Measurements from ENCODE around the gene TMEM41B. TPM values are rescaled to one million over a fixed set of nuclear protein-coding genes. Genes with fewer than 3 reads are reported as not detected.

Gene TMEM41B
- total RNA-seq, 4 donors from 2014 or later = 9.4 to 24.9 (median 15.5) TPM

DNA sequence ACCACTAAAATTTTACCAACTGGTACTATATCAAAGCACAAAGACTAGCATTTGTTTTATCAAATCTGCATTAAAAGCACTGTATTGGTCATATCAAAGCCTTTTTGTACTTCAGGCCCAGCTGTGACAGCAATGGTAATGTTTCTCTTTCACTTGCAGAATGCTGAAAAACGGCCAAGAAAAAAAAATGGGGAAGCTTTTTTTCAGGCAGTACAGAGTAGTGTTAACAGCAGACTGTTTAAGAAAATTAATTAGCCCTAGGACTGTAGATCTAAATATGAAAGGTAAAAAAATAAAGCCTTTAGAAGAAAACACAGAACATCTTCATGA, 82.6 kb downstream of the TMEM41B start:
- H3K9me3 ChIP-seq = no peaks in the 10 kb centered on the region
- in situ Hi-C loops (cut with MboI; ENCODE audit: low sequenced_read_pairs in 4 of 4) (no loop called here), intact Hi-C loops (cut with DNase I; ENCODE audit: low total_unique reads) (no loop called here)
- no peak for DNase-seq
- H3K27me3 ChIP-seq = no peaks in the 10 kb centered on the region
- peak in 1 of 2 donors; percentile 23 for ATAC-seq
- peak overlapping the region in 3 of 4 donors; percentile 19 to 41 (median 37) for H3K4me3 ChIP-seq
- no peak for TF ChIP-seq CTCF (IDR thresholded peaks at IDR 0.05 in 4 of 5, conservative IDR thresholded peaks at IDR 0.05 in 1 of 5)
- no peak for TF ChIP-seq POLR2A (IDR thresholded peaks at IDR 0.05)
- H3K36me3 ChIP-seq = no peaks in the 10 kb centered on the region
- H3K4me1 ChIP-seq = peaks cover 19 to 26% of the 10 kb centered on the region in 2 donors
- peak overlapping the region in 3 of 4 donors; percentile 43 to 64 (median 62) for H3K27ac ChIP-seq

Other genes with a start within 250 kb of the TMEM41B start
- 1 to 10 TPM in 3 of 4 donors, under 1 TPM in 1; 0.24 to 3.6 (median 2.3) TPM for gene SCUBE2, start 223.0 kb downstream of the TMEM41B start, total RNA-seq
- gene DENND5A, start 49.2 kb downstream of the TMEM41B start, total RNA-seq = 10 to 100 TPM; 29.1 to 33.1 (median 31.5) TPM
- gene IPO7, start 70.1 kb upstream of the TMEM41B start, total RNA-seq = 100 to 1,000 TPM; 167 to 286 (median 179) TPM
- 10 to 100 TPM; 33.3 to 42.6 (median 36.9) TPM for gene ZNF143, start 146.4 kb upstream of the TMEM41B start, total RNA-seq

All from gastrocnemius medialis (tissue), 4 donors.